Measurements from ENCODE around the gene ZNF277. TPM values are rescaled to one million over a fixed set of nuclear protein-coding genes. Genes with fewer than 3 reads are reported as not detected.

Gene ZNF277
- total RNA-seq, 3 donors from 2014 or later: 16.8 to 26.9 (median 22.0) TPM

- TF ChIP-seq CTCF (IDR thresholded peaks at IDR 0.05): no peak
- intact Hi-C loops (cut with DNase I, micrococcal nuclease): no loop called here
- Histone ChIP-seq H3K36me3 (ENCODE audit: low read depth) (no peaks in the 10 kb centered on the region), H3K4me3 (no peak overlapping the region), H3K4me1 (ENCODE audit: low read depth) (no peaks in the 10 kb centered on the region), H3K9me3 (no peaks in the 10 kb centered on the region)
- no peak for ATAC-seq
- DNase-seq: no peak
Measured at GRCh38 chr7:112336936-112337576, 130.6 kb downstream of the ZNF277 start.

GRCh38 chr7:112337892-112338291 is 131.4 kb downstream of the ZNF277 start:
- intact Hi-C loops (cut with DNase I, micrococcal nuclease): no loop called here

GRCh38 chr7:112338786-112339185 is 132.3 kb downstream of the ZNF277 start:
- ATAC-seq: no peak
- Histone ChIP-seq H3K4me1 (ENCODE audit: low read depth) (no peaks in the 10 kb centered on the region), H3K36me3 (ENCODE audit: low read depth) (no peaks in the 10 kb centered on the region), H3K4me3 (no peak overlapping the region), H3K9me3 (no peaks in the 10 kb centered on the region)
- no peak for TF ChIP-seq CTCF (IDR thresholded peaks at IDR 0.05)
- DNase-seq: no peak
- intact Hi-C loops (cut with DNase I, micrococcal nuclease): no loop called here

More at GRCh38 chr7:112337892-112338291, 131.4 kb downstream of the ZNF277 start:
- no peaks in the 10 kb centered on the region for H3K4me1 ChIP-seq (ENCODE audit: low read depth)
- H3K36me3 ChIP-seq (ENCODE audit: low read depth): no peaks in the 10 kb centered on the region
- no peak for DNase-seq
- no peak for TF ChIP-seq CTCF (IDR thresholded peaks at IDR 0.05)
- ATAC-seq: no peak
- no peak overlapping the region for H3K4me3 ChIP-seq
- H3K9me3 ChIP-seq: no peaks in the 10 kb centered on the region

GRCh38 chr7:112341464-112341863 is 135.0 kb downstream of the ZNF277 start:
- no peaks in the 10 kb centered on the region for H3K4me1 ChIP-seq (ENCODE audit: low read depth)
- H3K4me3 ChIP-seq: no peak overlapping the region
- intact Hi-C loops (cut with DNase I, micrococcal nuclease): no loop called here
- H3K36me3 ChIP-seq (ENCODE audit: low read depth): no peaks in the 10 kb centered on the region
- no peak for ATAC-seq
- no peaks in the 10 kb centered on the region for H3K9me3 ChIP-seq
- no peak for TF ChIP-seq CTCF (IDR thresholded peaks at IDR 0.05)
- DNase-seq: no peak

- Histone ChIP-seq H3K9me3 (no peaks in the 10 kb centered on the region), H3K4me1 (ENCODE audit: low read depth) (no peaks in the 10 kb centered on the region), H3K4me3 (no peak overlapping the region), H3K36me3 (ENCODE audit: low read depth) (no peaks in the 10 kb centered on the region)
- no peak for TF ChIP-seq CTCF (IDR thresholded peaks at IDR 0.05)
- no peak for ATAC-seq
- intact Hi-C loops (cut with DNase I, micrococcal nuclease): no loop called here
- DNase-seq: no peak
Measured at GRCh38 chr7:112346381-112347060, 140.0 kb downstream of the ZNF277 start.

Measured in mucosa of descending colon (tissue), 3 donors.